Lower leg skin (tissue), 3 donors: ENCODE measurements around the gene RERE.

Source experiments
- CTCF ChIP-seq, 3 donors: fragments of 450-650 bp; IDR thresholded peaks; one replicate each; pipeline ENCODE4 v1.5.1; 2016; ENCODE audit warnings: antibody characterized with exemption in 3 of 3, mild to moderate bottlenecking in 3 of 3, moderate library complexity in 2 of 3
- POLR2A ChIP-seq, 2 donors: fragments of 450-650 bp; IDR thresholded peaks; one replicate each; pipeline ENCODE4 v1.6.1; 2016 to 2017; ENCODE audit warnings: antibody characterized with exemption in 2 of 2, mild to moderate bottlenecking in 1 of 2, moderate library complexity in 1 of 2

- TF ChIP-seq POLR2A (IDR thresholded peaks at IDR 0.05): no peak
- TF ChIP-seq CTCF (IDR thresholded peaks at IDR 0.05): no peak
These were observed 399.1 kb downstream of the RERE start for GRCh38 chr1:8418301-8418700.
